Ammon's horn (tissue), 1 donor: Measurements from ENCODE around the gene FATE1.

Source experiments
- DNase-seq: peaks from one replicate; pipeline ENCODE4 v3.0.0-alpha.2; 2016; ENCODE audit warnings: low spot score

FATE1 gene

DNA sequence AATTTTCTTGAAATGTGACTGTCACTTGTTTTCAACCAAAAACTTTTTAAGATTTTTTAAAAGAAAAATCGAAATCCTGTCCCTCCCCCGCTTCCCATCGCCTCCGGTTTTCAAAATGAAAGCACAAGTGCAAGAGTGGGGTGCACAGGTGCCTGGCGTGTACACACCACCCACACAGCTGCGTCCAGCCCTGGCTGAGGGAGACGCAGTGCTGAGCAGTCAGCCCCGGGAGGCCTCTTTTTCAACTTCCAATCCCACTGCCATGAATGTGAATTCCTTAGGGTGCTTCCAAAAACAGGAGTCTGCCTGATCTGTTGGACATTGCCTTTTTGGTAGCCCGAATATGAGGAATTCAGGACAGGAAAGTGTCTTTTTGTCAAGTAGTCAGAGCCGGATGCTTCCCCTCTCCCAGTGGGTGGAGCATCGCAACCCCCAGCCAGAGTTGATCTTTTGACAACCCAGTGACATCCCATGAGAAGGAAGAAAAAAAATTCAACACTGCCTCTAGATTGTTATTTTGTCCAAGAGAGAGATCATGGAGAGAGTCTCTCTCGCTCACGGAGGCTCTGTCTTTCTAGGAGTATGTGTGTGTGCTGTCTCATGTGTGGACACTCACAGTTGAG, 11.7 kb upstream of the FATE1 start:
- DNase-seq: no peak

DNA sequence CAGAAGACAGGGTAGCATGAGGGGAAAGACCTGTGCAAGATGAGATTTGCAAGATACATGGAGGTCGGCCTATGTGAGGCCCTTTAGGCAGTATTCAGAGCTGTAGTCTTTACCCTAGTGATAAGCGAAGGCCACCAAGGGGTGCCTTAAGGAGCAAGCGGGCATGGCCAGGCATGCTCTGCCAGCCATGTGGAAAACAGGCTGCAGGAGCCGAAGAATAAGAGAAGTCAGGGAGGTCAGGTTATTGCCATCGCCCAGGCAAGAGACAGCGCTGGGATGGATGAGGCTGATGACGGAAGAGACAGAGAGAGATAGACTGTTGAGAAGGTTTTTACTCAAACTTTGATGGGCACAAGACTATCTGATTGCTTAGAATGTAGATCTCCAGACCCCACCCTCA, 7.0 kb upstream of the FATE1 start:
- DNase-seq: no peak

DNA sequence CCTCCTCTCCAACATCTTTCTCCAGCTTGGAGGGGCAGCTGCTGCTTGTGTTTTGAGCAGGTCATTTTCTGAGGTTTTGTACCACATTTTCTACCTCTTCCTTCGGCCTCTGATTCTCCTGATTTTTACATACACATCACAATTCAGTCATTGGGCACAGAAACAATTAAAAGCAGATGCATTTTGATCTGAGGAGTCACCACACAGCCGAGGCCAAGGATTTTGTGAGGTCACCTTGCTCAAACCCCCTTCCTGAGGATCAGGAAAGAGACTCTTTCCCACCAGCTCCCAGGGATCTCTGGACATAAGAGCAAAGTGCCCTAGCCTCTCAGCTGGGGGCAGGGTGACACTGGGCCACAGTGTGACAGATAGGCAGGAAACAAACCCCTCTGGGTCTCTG, 5.4 kb upstream of the FATE1 start:
- no peak for DNase-seq

DNA sequence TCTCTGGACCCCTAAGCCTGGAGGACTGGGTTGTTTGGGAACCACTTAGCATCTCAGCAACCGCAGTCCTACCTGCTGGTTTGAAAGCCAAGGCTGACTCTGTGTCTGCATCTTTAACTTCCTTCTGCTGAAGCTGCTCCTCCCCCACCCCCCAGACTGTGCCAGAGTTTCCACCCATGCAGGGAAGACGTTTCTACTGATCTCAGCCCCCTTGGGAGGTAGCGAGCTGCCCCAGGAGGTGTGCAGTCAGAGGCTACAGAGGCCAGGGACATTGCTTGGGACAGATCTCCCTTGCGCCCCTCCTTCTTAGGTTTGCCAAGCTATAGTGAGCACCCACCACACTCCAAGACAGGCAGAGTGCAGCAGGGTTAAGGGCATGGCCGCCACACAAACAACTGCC, 4.7 kb upstream of the FATE1 start:
- no peak for DNase-seq

DNA sequence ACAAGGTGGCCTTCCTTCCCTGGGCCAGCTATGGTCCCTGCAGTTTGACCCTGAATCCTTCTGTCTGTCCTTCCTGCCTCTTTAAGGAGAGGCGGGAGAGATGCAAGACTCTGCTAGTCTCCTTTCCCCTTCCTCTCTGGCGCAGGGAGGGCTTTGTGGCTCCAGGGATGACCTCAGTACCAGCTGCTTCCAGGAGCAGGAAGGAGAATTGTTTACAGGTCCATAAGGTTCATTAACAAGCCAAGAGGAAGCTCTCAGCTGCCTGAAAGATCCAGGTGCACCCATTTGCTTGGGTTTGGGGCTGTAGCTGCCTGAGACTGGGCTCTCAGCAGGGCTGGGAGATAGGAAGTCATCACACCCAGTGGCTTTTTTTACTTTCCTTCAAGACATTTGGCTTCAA, 4.0 kb upstream of the FATE1 start:
- no peak for DNase-seq

DNA sequence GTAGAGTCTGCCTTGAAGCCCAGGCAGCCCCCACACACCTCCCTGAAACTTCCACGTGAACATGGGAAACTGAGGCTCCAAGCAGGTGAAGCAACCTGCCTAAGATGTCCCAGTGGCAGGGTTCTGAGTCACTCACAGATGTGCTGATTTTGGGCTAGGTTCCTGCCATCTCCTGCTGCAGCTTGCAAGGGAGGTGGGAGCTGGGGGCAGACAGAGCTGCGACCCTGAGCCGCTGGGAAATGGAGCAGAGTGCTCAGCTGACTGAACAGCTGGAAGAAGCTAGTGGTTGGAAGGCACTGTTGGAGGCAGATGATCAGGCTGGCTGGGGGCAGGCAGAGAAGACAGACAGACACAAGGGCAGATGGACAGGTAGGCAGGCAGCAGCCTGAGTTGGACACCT, 3.6 kb upstream of the FATE1 start:
- DNase-seq: no peak

DNA sequence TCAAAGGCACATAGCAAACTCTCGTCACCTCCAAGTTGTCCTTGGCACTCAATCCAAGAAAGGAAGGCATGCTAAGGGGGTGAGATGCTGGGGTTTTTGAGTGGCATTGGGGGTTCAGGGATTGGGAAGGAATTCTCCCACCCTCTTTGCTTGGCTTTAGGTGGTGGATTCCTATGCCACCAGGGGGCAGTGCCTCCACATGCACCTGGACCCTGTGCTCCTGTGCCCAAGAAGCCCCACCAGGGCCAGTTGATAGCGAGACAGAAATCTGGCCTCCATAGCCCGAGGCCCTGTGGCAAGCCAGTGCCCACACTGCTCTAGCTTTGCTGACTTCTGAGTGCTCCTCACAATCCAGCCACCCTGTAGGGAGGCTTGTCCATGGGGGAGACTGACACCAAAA, 2.0 kb upstream of the FATE1 start:
- no peak for DNase-seq

DNA sequence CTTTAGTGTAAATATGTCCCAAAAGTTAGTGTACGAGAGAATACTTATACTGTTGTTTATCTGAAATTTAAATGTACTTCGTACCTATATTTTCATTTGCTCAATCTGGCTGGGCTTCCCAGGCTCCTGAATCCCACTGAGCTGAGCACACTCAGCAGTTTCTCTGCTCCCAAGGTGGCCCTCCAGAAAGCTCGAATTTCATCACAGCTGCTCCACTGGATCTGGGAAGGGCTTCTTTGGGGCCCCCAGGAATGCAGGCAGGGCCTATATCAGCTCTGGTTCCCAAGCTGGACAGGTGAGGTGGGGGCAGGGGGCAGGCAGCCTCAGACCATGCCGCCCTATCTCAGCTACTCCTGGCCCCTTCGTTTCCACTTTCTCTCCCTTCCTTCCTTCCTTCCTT, 1.5 kb upstream of the FATE1 start:
- no peak for DNase-seq

DNA sequence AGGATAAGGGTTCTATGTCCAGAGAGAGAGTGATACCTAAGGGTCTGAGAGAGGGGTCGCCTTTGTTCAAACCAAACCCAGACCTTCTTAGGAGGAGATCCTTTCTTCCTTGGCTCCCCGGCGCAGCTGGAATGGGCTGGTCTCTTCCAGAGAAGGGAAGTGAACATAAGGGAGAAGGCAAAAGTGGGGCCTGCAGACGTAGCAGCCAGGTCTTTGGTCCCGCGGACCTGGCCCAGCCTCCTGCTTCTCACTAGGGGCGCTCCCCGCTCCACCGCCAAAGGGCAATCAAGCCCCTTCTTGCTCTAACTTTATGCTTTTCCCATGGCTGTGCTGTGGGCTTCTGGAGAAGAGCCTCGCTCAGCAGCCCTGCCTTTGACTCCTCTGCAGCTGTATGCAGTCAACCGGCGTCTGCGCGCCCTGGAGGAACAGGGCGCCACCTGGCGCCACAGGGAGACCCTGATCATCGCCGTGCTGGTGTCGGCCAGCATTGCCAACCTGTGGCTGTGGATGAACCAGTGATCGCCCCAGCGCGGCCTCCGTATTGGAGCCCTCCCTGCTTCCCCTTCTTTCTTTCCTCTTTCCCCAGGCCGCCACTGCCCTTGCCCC, 6.5 kb downstream of the FATE1 start:
- no peak for DNase-seq

DNA sequence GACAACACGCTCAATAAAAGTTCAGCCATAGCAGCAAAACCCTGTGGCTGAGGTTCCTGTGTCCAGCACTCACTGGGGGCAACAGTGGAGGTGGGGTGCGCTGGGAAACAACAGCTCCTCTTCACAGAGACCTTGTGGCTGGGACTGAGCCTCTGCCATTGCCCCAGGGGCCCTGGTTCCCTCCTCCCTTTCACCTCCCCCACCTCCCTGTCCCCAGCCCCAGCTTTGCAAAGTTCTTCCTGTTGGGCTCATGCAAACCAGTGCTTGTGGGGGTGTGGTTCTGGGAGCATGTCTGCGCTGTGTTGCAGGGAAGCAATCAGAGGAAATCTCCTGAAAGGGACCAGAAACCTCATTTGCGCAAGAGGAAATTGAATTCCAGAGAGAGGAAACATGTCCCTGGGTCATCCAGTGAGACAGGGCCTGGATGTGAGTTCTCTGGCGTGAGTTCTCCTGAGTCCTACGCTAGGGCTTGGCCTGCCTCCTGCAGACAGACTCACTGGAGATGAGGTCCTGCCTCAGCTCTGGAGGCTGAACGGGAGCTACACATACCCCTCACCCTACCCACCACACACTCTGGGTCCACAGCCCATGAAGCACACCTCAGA, 7.4 kb downstream of the FATE1 start:
- DNase-seq: no peak

DNA sequence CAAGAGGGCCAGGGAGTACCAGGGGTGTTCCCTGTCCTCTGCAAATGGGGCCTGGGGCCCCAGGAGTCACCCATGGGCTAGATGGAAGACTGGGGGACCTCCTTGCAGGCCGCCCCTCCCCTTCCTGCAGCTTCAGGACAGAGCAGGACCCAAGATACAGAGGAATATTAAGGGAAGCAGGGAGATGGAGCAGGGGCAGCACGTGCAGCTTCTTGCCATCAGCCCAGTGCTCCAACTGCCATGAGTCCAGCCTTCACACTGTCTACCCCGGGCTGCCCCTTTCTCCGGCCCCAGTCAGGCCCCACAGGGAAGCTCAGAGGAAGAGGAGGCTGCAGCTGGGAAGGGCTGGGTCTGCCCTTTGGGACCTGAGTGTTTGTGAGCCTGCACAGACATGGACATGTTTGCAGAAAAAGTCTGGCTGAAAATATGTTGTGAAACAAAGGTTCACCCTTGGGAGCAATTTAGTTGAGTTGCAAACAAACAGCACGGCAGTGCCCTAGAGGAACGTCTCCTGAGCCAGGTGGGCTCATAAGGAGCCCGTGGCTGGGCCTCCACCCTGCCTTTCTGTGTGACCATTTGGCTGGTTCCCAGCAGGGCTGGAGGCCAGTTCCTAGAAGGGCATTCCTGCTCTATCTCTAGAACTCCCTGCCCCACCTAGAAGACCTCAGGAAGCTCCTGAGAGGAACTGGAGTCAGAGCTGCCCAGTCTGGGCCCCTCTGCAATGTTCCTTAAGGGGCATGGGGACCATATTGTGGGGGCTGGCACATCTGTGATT, 8.9 kb downstream of the FATE1 start:
- no peak for DNase-seq

DNA sequence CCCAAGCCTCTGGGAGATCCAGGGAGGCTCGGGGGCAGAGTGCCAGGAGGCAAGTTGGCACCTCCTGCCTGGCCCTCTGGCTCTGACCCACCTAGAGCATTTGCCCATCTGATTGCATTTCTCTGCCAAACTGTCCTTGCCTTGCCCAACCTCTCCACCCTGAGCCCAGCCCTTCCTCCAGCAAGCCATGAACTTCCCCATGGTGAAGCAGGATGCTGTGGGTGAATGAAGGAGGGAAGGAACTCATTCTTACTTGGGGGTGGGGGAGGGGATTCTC, 9.4 kb downstream of the FATE1 start:
- no peak for DNase-seq

DNA sequence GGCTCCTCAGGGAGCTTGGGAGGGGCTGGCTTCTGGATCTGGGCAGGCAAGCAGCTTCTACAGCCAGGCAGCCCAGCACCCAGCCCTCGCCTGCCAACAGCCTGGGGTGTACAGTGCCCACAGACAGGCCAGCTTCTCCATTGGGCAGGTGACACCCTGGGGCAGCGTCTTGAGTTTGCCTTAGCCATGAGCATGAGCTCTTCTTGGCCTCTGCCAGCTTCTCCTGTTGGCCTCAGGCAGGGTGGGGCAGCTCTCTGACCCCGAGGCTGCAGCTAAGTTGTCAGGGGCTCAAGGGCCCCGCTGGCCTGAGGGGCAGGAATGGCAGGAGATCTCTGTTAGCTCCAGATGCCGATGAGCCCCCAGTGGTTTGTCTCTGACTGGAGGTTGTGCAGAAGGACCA, 10.9 kb downstream of the FATE1 start:
- no peak for DNase-seq

DNA sequence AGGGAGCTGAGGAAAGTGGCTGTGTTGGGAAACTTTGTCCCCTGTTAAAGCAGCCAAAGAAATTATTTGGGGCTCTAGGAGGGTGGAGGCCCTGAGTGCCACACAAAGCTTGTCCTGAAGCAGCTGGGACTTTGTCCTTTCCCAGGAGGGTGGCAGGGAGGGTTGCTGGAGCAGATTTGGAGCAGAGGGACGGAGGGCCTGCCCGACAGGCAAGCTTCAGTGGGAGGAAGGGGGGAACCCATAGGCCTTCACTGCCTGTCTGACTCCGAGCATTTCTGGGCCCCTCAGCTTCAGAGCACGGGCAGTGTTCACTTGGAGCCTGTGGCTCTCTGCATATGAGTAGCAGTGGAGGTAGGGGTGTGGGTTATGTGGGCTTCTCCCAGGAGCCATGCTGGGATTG, 11.5 kb downstream of the FATE1 start:
- no peak for DNase-seq

DNA sequence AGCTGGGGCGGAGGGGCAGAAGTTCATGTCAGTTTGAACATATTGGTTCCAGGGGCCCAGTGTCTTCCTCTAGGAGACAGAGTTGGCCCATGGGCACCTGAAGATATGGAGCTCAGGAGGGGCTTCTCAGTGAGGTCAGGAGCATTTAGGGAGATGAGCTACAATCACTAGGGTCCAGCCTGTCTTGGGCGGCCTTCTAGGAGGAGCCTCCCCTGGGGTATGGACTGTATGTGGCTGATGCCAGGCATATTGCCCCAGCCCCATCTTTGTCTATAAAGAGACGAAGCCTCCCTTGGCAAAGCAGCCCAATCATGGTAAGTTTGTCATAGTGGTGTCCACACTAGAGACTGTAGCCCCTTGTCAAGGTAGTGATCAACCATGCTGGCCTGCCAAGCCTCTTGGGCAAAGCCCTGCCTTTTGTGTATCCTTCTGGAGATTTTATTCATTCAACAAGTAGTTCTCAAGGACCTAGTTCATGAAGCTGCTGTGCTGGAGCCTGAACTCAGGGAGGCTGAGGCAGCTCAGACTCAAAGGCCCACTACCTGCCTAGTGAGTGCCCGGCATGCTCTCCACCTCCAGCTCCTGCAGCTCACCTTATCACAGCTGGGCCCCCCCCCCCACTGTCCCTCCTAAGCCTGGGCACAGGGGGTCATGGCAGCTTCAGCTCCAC, 13.4 kb downstream of the FATE1 start:
- DNase-seq: no peak

DNA sequence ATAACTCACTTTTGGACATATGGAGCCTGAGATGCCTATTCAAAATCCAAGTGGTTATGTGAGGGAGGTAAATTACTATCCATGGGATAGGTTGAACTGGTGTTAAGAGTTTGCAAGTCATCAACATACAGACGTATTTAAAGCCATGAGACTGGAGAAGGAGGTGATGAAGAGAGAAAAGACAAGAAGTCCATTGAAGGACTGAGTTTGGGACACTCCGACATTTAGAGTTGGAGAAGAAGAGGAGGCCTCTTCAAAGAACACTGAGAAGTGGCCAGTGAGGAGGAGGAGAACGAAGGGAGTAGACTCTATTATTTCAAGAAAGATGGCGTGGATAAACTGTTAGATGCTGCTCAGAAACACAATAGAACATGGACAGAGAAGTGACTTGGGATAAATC, 18.6 kb downstream of the FATE1 start, which contains the start of gene CNGA2:
TSS of gene CNGA2 (plus strand) at position 301 of the 400 bp plus-strand sequence. CDS start 3,738 bp downstream, outside the sequence.
- no peak for DNase-seq

DNA sequence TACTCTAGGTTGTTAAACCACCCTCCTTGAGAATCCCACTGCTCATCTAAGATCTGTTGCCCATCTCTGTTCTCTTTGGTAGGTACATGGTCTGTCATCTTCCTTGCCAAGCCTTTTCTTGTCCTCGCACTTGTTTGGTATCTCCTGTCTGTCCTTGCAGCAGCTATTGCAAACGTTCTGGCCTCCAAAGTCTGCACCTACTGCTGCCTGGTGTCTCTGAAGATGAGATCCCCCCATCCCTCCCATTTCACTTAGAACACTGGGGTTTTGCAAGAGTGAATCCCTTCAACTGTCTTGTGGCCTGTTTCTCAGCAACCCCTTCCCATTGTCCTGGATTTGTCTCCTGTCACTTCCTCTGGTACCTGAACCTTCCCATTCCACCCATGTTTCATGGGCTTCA, 19.4 kb downstream of the FATE1 start:
- DNase-seq: no peak

DNA sequence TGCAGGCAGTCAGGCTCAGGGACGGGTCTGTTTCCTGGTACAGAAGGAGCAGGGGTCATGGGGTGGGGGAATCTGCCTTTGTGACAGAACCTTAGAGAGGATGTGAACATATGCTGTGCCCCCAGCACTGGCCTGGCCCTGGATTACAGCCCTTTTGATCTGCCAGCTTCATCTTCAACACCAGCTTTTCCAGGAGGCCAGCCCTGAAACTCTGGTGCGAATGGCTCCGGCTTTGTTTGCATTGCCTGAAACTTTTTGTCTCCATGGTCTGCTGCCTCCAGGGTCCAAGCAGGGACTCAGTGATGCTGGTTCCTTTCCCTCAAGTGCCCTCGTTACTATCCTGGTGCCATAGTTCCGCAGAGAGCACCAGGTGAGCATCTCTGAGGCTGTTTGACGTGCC, 20.9 kb downstream of the FATE1 start:
- DNase-seq: no peak

DNA sequence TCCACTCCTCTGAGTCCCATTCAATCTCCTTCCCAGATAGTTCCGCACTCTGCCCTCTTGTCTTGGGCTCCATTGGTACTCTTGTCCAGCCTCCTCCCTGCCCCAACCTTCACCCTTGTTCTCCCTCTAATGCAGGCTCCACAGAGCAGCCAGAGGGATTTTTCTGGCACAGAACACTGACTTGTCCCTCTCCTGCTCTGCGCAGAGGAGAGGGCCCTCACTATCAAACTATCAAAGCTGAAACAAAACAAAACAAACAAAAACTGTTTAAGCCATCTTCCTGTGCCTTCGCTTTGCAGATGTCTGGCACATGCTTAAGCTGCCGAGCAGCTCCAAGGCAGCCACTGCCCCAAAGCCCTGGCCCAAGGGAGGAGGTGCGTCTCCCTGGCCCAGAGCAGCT, 21.7 kb downstream of the FATE1 start:
- no peak for DNase-seq

DNA sequence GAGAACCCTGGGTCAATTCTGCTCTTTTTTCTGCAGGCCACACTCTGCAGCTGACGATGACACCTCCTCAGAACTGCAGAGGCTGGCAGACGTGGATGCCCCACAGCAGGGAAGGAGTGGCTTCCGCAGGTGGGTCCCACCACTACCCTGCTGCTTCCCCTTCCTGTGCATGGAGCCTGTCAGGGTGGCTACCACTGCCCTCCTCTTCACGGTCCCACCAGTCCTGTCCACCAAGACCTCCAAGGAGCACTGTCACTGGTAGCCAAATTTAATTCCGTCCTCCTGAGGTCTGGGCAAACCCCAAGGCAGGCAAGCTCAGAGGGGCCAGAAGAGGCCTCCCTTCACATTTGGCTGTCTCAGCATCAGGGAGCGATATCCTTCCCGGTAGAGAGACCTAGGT, 22.9 kb downstream of the FATE1 start:
- DNase-seq: no peak

DNA sequence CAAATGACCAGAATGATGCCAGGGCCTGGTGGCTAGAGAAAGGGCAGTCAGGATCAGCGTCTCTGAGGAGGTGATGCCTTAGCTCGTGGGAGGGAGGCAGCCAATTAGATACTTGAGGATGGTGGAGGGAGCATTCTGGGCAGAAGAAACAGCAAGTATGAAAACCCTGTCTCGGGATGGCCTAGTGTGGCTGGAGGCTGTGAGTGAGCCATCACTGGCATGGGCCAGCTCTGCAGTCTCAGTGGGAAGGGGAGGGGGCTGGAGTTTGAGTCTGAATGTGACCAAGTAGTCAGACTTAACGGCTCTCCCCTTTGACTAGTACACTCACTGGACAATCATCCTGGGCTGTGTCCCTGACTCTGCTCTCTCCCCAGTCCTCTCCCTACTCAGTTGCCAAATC, 25.8 kb downstream of the FATE1 start:
- no peak for DNase-seq

DNA sequence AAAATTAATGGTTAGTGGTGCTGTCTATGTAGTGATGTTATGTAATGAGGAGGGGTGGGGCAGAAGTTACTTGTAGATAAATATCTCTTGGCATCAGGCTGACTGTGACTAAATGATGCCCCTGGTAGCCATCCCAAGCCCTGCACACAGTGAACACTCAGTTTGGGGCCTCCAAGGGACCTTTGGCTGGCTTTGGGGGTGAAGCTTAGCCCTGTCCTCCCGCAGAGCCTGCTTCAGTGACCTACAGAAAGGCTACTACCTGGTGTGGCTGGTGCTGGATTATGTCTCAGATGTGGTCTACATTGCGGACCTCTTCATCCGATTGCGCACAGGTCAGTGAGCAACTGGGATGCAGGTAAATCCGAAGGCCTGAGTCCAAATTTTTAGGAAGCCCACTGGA, 26.5 kb downstream of the FATE1 start:
- DNase-seq: no peak
